ENCODE measurements around the gene PROKR2.
A peak's percentile ranks its signal among the peaks of the same experiment; 100 is the strongest.

PROKR2 gene

DNA sequence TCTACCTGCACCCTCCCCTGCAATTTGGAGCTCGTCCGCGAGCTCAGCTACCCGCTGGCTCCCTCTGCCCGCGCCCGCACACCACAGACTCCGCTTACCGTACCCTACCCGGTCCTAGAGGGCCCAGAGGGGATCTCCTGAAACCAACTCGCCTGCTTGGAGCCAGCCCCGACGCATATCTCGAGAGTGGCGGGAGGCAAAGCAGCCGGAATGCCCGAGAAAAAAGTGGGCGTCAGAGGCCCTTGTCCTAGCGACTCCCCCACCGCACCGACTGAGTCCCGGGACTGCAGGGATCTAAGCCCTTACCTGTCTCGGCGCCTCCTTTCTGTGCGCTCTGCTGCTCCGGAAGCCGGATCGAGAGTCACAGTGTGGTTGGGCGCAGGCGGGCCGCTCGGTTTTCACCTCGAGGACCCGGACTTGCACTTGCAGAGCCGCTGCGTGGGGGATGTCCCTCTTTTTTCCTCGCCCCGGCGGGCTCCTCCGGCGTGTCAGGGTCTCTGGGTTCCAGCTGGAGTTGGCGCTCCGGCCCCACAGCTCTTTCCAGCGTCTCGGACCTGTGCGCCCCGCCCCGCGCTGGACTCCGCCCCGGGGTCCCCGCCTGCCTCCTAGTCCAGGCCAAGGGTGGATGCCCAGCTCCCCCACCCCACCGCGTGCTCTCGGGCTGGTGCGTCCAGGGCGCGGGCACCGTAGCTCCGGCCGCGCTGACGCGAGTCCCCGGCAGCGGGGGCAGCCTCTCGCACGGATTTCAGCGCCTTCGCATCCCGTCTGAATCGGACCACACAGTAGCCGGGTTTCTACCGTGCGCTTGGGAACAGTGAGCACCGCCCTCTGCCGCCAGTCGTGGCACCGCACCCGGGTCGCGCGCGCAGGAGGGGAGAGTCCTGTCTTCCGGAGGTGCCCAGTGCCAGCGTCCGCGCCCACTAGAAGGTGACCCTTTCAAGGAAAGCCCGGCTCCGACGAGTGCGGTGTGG is at the start of gene PROKR2:
TSS of gene PROKR2 (minus strand) at position 767 of the 971 bp plus-strand sequence. CDS start 2,585 bp downstream, outside the sequence.
- peak in 1 of 2 donors; percentile 5 for DNase-seq (ENCODE audit: low read depth in 2 of 2)

DNA sequence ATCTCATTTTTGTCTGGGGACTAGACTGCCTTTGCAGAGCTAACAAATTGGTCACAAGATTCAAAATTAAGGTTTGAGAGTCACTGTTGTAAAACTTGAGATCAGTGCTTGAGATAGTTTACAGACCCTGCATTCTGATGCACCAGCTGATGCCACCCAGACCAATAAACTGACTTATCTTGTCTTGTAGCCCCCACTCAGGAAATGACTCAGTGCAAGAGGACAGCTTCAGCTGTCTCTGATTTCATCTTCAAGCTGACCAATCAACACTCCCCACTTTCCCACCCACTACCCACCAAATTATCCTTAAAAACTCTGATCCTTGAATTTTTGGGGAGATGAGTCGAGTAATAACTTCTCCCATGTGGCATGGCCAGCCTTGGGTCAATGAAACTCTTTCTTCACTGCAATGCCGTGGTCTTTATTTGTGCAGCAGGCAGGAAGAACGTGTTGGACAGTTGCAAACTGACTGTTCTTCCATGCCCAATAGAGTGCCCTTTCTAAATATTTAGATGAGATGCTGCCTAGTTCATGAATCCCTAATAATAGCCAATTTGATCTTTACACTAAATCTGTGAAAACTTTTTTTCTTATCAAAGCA is 48.3 kb upstream of the PROKR2 start:
- no peak for DNase-seq (ENCODE audit: low read depth in 2 of 2)

DNA sequence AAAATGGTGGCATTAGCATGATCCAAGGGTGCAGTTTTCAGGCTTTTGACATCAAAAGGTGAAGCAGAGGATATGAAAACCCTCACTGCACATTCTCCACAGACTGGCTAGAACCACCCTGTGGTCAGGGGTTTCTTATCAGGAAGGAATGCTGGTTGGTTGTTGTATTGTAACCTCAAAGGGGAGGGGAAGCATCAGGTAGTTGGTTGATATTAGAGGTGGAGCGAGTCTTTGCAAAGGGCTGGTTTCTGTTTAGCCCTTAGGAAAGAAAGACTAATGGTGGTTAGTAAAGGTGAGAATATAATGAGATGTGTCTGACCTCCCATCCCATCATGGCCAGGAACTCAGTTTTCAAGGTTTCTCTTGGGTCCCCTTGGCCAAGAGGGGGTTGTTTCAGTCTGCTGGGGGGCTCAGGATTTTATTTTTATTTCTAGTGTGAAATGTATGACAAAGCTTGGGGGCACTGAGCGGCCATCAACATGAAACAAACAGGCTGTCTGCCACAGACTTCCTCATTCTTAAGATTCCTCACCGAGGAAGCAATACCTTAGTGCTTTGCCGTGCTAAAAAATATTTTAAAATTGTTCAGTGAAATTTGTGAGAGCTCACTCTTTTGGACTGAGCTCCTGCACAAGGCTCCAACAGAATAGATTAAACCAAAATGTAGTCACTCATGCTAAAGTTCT is 47.5 kb upstream of the PROKR2 start:
- no peak for DNase-seq (ENCODE audit: low read depth in 2 of 2)

DNA sequence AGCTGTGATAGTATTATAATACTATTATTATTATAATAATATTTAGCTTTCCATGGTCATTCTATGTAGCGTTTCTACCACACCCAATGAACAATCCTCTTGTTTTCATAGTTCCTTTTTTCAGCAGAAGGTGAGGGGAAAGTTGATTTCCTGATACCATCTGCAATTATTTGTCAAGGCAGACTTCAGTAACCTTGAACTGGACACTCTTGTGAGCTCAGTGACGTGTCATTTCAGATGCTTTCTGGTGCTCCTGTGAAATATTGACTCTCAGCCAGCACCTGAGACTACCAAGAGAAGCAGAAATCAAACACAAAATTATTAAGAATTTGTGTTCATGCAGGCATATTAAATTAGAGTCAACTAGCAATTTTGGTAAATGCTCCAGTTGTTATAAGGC is 46.0 kb upstream of the PROKR2 start:
- no peak for DNase-seq (ENCODE audit: low read depth in 2 of 2)

DNA sequence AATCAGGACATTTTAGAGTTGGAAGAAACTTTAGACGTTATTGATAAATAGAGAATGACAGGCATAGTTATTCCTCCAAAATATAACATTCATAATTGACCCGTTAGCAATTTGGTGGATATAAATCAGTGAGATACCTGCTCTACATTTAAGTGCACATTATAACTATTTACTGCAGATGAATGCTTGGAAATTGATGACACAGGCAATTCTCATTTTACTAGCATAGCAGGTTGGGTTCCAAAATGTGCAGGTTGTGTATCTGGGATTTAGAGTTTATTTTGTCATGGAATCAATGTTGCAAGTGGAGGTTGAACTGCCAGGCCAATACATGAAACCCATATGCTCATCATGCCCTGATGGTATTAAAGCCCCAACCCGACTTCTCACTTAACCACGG is 44.4 kb upstream of the PROKR2 start:
- DNase-seq (ENCODE audit: low read depth in 2 of 2): no peak

DNA sequence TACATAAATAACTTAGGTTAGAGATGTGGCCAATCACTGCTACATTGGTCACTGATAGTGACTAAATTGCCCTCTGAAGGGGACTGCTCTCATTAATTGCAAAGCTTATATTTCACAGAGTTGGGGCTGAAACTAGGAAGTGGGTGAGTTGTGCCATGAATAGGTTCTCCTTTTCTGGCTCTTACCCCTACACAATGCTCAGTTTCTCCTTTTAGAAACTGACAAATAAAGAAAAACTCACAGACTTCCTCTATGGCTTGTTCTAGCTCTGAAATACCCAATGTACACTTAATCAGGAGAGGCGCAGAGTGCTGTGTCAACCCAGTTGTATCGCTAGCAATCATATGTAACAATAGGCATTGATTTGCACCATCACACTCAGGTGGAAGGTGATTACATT is 41.2 kb upstream of the PROKR2 start:
- no peak for DNase-seq (ENCODE audit: low read depth in 2 of 2)

DNA sequence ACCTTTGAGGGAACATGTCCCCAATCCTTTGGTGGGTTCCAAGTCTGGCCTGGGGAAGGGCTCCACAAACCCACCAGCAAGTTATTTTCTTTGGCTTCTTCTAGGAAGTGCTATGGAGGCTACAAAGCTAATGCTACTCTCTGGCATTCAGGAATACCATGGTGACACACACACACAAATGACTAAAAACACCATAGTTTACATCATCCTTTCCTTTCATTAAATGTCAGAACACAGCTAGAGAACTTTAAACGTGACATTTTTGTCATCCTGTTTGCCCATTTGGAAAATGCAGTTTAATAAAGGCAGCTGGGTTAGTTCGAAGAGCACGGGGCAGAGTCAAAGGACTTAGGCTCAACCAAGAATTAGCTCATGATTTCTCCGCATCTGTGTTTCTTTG is 40.2 kb upstream of the PROKR2 start:
- DNase-seq (ENCODE audit: low read depth in 2 of 2): no peak

DNA sequence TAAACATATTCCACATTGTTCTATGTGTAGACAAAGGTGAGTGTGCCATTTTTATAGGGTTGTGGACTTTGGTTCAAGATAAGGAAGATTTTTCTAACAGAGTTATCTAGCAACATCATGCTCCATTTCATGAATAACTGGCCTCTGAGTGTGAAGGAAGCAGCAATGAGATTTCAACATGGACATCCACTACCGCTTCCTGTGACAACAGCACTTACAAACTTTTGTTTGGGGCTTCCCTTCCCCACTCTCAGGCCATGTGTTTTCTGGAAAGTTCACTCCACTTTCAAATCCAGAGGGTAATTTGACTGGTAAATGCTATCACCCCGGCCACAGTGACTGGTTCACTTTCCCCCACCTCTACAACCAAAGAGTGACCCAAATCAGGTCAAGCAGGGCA is 38.1 kb upstream of the PROKR2 start:
- no peak for DNase-seq (ENCODE audit: low read depth in 2 of 2)

DNA sequence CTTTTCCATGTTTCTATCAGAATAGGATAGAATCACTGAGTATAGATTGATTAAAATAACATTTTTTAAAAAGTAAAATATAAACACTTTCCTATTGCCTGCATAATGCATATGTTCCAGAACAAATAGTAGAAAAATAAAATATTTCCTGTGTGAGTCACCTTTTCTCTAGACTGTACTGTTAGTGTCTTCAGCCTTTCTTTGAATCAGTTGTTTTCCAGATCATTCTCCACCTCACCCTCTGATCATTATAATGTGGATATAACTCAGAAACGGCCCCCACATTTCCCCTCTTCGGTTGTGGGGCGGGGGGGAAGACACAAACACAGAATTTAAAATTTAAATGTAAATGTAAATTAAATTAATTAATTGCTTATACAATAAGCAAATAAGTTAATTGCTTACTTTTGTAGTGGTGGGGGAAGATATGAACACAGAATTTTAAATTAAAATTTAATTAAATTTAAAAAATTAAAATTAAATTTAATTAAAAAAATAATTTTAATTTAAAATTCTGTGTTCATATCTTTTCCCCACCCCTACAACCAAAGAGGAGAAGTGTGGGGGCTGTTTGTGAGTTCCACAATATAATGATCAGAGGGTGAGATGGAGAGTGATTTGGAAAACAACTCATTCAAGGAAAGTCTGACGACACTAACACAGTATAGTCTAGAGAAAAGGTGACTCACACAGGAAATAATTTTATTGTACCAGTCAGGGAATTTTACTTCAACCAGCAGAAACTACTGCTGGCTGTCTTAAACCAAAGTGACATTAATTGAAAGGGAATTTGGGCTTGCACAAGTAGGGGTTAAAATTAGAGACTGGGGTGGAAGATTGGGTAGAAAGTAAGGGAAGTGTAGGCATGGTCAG is 37.1 kb upstream of the PROKR2 start:
- DNase-seq (ENCODE audit: low read depth in 2 of 2): no peak

DNA sequence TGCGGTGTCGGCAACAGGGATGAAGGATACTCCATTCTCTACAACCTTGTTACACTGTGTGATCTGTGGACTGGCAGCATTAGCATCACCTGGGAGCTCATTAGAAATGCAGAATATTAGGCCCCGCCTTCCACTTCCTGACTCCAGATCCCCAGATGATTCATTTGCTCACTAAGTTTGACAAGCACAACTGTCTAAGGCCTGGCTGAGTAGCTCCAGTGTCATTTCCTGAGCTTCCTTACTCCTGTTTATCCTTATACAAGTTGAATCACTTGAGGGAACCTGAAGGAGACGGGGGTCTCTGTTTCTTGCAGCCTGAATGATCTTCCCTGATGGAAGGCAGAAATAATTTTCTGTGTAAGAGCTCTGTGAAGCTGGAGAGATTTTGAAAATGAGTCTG is 32.7 kb upstream of the PROKR2 start:
- no peak for DNase-seq (ENCODE audit: low read depth in 2 of 2)

DNA sequence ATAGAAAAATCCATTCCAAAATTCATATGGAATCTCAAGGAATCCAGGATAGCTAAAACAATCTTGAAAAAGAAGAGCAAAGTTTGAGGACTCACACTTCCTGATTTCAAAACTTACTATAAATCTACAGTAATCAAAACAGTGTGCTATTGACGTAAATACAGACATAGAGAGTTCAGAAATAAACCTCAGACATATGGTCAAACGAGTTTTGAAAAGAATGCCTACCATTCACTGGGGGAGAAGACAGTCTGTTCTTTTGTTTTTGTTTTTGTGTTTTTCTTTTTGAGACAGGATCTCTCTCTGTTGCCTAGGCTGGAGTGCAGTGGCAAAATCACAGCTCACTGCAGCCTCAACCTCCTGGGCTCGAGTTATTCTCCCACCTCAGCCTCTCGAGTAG is 25.3 kb upstream of the PROKR2 start:
- DNase-seq (ENCODE audit: low read depth in 2 of 2): no peak

DNA sequence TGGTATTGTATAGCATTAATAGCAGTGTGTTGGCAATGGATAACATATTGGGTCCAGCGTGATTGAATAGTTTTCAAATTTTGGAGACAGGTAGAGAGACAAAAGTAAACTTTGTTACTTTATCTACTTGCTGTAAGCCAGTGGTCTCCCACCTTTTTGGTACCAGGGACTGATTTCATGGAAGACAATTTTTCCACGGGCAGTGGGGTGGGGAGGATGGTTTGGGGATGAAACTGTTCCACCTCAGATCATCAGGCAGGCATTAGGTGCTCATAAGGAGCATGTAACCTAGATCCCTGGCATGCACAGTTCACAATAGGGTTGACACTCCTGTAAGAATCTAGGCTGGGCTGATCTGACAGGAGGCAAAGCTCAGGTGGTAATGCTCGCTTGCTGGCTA is 14.6 kb upstream of the PROKR2 start:
- no peak for DNase-seq (ENCODE audit: low read depth in 2 of 2)

DNA sequence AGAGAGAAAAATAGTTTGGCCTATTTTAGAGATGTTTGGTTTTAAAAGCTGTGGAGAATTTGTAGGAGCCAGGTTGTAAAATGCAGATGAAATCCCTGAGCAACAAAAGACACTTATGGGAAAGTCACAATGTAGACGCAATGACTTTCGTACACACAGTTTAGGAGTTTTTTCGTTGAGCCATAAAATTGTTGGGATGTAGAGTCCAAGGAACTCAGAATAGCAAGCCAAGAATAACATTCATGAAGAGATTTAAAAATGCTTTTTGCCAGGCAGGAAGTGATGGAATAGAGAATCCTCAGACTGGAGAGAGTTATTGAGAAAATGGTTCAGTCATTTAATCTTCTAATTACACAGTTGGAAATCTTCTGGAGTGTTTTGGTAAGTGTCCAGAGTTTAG is 11.5 kb upstream of the PROKR2 start:
- no peak for DNase-seq (ENCODE audit: low read depth in 2 of 2)

DNA sequence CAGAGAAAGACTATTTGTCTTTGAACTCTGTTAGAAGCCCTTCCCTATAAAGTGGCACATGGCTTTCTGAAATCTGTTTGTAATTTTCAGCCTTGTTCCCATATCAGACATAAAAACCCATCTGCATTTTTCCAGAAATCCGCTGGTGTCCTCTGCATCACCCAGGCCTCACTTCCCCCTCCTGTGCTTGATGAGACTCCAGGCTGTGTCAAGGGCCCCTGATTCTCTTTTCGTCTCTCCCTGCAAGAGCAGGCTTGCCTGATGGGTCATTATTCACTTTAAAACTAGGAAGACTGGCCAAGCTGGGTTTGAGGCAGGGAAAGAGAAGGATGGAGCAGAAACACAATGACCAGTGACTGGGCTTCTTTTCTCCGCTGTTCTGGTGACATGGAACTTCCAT is 10.6 kb upstream of the PROKR2 start:
- no peak for DNase-seq (ENCODE audit: low read depth in 2 of 2)

DNA sequence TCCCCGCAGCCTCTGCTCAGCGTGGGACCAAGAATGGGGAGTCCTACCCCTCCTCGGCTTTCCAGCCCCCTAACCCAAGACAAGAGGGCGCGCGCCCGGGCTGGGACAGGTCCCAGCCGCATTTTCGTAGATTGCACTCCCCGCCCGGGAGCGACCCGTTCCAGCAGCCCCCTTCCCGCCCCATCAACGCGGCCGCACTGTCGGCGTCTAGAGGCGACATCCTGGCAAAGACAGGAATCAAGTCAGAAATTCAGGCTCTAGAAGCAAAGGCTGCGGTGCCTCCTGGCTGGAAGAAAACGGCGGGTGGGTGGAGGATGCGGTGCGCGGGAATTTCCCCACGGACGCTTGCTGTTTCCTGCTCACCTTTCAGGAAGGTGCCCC is 957 bp downstream of the PROKR2 start:
- DNase-seq (ENCODE audit: low read depth in 2 of 2): no peak

DNA sequence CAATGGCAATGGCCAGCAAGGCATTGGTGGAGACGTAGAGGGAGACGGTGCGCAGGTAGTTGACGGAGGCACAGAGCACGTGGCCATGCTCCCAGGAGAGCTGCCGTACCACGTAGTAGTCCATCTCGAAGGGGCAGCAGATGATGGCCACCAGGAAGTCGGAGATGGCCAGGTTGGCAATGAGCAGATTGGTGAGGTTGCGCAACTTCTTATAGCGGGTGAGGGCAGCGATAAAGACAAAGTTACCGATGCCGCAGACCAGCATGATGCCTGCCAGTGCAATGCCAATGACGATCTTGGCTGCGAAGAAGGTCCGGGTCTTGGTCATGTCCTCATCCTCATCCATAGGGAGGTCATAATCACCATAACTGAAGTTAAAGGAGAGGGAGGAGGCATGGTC is 2.8 kb downstream of the PROKR2 start:
- no peak for DNase-seq (ENCODE audit: low read depth in 2 of 2)

DNA sequence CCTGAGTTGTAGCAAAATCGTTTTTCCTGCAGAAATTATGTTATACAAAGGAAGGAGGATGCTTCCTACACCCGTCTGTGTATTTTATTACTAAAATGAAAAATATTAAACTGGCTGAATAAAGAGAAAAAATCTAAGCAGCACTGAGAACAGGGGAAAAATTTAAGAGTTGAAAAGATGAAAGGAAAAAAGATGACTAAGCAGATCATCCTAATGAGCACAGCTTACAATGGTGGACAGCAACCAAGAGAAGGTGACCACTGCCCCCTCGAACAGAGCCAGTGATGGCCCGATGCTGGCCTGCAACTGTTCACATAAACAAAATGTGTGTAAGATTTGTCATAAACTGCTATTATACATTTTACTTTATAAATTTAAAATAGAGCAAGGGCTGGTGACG is 4.2 kb downstream of the PROKR2 start:
- DNase-seq (ENCODE audit: low read depth in 2 of 2): no peak

DNA sequence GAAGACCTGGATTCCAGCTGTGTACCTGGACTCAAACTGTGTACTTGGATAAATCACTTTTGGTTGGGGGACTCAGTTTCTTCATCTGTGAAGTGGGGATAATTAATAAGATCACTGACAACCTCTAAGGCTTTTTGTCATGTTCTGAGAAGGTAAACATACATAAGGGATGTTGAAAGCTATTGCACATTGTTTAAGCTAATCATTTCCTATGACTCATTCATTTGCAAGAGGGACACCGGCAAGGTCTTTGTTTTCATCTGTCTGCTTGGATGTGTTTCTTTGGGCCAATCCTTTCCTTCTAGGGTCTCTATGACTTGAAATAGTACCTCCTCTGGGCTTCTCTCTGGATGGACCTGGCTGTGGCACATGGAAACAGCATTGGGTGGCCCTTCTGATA is 6.8 kb downstream of the PROKR2 start:
- no peak for DNase-seq (ENCODE audit: low read depth in 2 of 2)

DNA sequence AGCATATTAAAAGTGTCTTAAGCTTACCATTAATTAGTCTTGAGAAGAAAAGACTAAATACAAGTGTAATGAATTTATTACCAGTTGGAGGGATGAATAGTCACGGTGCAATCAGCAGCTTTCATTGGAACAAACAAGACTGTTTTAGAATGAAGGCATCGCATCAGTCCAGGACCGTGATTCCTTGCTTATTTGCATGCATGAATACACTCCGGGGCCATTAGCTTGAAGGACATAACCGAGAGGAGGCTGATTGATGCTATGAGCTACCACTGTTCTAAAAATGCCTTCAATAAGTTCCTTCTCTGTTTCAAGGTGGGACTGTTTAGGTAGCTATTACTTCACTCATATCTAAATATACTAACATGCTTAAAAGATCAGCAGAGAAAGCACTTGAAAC is 17.9 kb downstream of the PROKR2 start:
- no peak for DNase-seq (ENCODE audit: low read depth in 2 of 2)

DNA sequence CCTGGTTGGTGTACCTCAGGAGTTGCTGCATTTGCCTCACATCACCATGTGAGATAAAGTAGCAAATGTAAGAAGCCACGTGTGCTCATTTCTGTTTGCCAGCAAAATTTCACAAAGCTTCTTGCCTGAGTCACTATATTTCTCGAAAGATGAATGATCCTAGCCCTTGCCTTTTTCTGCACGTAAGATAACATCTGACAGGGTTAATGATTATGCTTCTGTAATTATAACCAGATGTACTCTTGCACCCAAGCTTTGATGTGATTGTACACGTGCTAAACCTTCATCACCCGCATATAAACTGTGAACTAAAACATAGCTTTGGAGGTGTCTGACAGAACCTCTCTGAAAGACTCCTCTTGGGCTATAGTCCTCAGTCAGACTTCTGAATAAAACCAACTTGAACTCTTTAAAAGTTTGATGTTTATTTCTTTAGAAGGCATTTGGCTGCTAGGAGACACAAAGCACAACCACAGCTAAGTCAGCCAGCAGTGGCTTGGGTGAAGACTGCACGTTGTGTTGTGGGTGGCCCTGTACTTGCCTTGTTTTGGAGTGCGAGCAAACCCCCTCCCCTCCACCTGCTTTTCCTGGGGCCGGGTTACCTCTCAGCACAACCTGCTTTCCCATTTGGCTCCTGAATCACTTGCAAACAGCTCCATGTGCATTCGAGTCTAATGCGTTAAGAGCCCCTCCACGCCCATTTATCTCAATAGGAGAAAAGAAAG is 19.3 kb downstream of the PROKR2 start:
- no peak for DNase-seq (ENCODE audit: low read depth in 2 of 2)

DNA sequence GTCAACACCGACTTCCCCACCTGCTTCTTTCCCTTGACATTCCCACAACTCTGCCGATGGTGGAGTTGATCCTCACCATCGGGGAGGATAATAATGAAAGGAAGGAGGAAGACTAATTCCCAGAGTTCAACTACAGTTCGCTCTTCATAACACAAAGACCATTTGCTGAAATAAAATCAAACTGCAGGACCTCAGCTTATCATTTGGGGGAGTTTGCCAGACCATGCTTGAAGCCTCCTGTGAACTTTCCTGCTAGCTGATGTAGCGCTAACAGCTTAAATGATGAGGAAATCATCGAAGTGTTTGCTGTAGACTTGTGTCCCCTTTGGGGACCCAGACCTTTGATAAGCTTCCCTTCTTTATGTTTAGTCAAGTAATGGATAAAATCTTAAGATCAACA is 26.2 kb downstream of the PROKR2 start:
- no peak for DNase-seq (ENCODE audit: low read depth in 2 of 2)

Measured in stimulated activated CD4-positive, alpha-beta T cell treated with anti-CD3 and anti-CD28 coated beads, Interleukin-15, amount 100 ng/mL, for 48 hours (primary cell).